Right renal cortex interstitium (tissue), 3 donors: Measurements from ENCODE around the gene AMELX. TPM values are rescaled to one million over a fixed set of nuclear protein-coding genes. Genes with fewer than 3 reads are reported as not detected.

Source experiments
- DNase-seq, 3 donors: peaks; one replicate each; pipeline ENCODE4 v3.0.0-alpha.2; 2013; ENCODE audit warnings: low read depth in 3 of 3, low spot score in 2 of 3
- polyA plus RNA-seq, 3 donors: library from polyadenylated mRNA; unstranded; fragments of 120-200 nt; gene quantifications; one replicate each; pipeline ENCODE4 v1.2.1, GENCODE V29; 2013; ENCODE audit not compliant: insufficient read length in 3 of 3

The AMELX gene
- not detected for polyA plus RNA-seq

GRCh38 chrX:11293113-11293512 is at the start of gene AMELX:
Gene AMELX (plus strand): TSS chrX:11293413. CDS start chrX:11294789, 1,376 bp downstream.
- no peak for DNase-seq

GRCh38 chrX:11244636-11245035 is 48.6 kb upstream of the AMELX start:
- no peak for DNase-seq

- no peak for DNase-seq
Measured at GRCh38 chrX:11254417-11255109, 38.6 kb upstream of the AMELX start.

GRCh38 chrX:11257290-11257689 is 35.9 kb upstream of the AMELX start:
- DNase-seq, result no peak

GRCh38 chrX:11257711-11258110 is 35.5 kb upstream of the AMELX start:
- no peak for DNase-seq

GRCh38 chrX:11259437-11259836 is 33.8 kb upstream of the AMELX start:
- DNase-seq, result no peak

- DNase-seq, result no peak
Measured at GRCh38 chrX:11261260-11261659, 32.0 kb upstream of the AMELX start.

- DNase-seq, result no peak
Measured at GRCh38 chrX:11264925-11265324, 28.3 kb upstream of the AMELX start.

GRCh38 chrX:11265352-11265751 is 27.9 kb upstream of the AMELX start:
- DNase-seq, result no peak

- no peak for DNase-seq
Measured at GRCh38 chrX:11266573-11267003, 26.6 kb upstream of the AMELX start.

GRCh38 chrX:11267425-11267824 is 25.8 kb upstream of the AMELX start:
- no peak for DNase-seq

GRCh38 chrX:11269006-11269405 is 24.2 kb upstream of the AMELX start:
- no peak for DNase-seq

- no peak for DNase-seq
Measured at GRCh38 chrX:11269996-11270395, 23.2 kb upstream of the AMELX start.

- DNase-seq, result no peak
Measured at GRCh38 chrX:11272290-11272689, 20.9 kb upstream of the AMELX start.

GRCh38 chrX:11272863-11273262 is 20.4 kb upstream of the AMELX start:
- no peak for DNase-seq

- DNase-seq, result no peak
Measured at GRCh38 chrX:11273544-11273943, 19.7 kb upstream of the AMELX start.

GRCh38 chrX:11282043-11282442 is 11.2 kb upstream of the AMELX start:
- DNase-seq, result no peak

- DNase-seq, result no peak
Measured at GRCh38 chrX:11285651-11286050, 7.6 kb upstream of the AMELX start.

- no peak for DNase-seq
Measured at GRCh38 chrX:11287505-11287904, 5.7 kb upstream of the AMELX start.

- no peak for DNase-seq
Measured at GRCh38 chrX:11290416-11291102, 2.7 kb upstream of the AMELX start.

- DNase-seq, result no peak
Measured at GRCh38 chrX:11296051-11296450, 2.8 kb downstream of the AMELX start.

GRCh38 chrX:11298600-11298999 is 5.4 kb downstream of the AMELX start:
- no peak for DNase-seq
